Ovary (tissue), 9 donors: ENCODE measurements around the gene SLC23A1. TPM values are rescaled to one million over a fixed set of nuclear protein-coding genes. Genes with fewer than 3 reads are reported as not detected.

Experiments used
- DNase-seq, 5 donors: peaks; one replicate each; pipeline ENCODE4 v3.0.0-alpha.2; 2019 to 2020
- H3K27ac ChIP-seq, 2 donors: fragments of 200-600 bp; one replicate each; pipeline versions ENCODE4 v1.5.1 to v1.8.0; 2019 to 2022
- H3K27me3 ChIP-seq: fragments of 200-600 bp; one replicate; pipeline ENCODE4 v1.8.0; 2022
- H3K36me3 ChIP-seq: fragments of 200-600 bp; sonication (generic); one replicate; pipeline ENCODE4 v1.5.1; 2019
- H3K4me1 ChIP-seq: one replicate; pipeline ENCODE4 v1.8.1; 2013; ENCODE audit warnings: mild to moderate bottlenecking, moderate library complexity; ENCODE audit not compliant: insufficient read depth
- H3K4me3 ChIP-seq: fragments of 200-600 bp; sonication (generic); one replicate; pipeline ENCODE4 v1.5.1; 2017
- H3K9me3 ChIP-seq, 2 donors: fragments of 200-600 bp in 1 of 2; sonication (generic) in 1 of 2; one replicate each; pipeline versions ENCODE4 v1.5.1 to v1.8.1; 2013 to 2019; ENCODE audit warnings: mild to moderate bottlenecking in 1 of 2, moderate library complexity in 1 of 2
- EP300 ChIP-seq: sonication (generic); formaldehyde crosslinking; IDR thresholded peaks from one replicate; pipeline ENCODE4 v1.6.1; 2017; ENCODE audit warnings: antibody characterized with exemption
- POLR2A ChIP-seq: fragments of 450-650 bp; IDR thresholded peaks from one replicate; pipeline ENCODE4 v1.6.1; 2017; ENCODE audit warnings: antibody characterized with exemption, mild to moderate bottlenecking, moderate library complexity
- WGBS, 3 donors: extraction: QIAGEN DNeasy Blood & Tissue Kit in 1 of 3; methylation state at CpG; one replicate each; pipeline versions ENCODE4 v1.1.5 to v1.1.7; 2013 to 2017; 5-methylcytosine and 5-hydroxymethylcytosine counted together
- intact Hi-C, 4 donors: fragments of 100-400 bp; cut with DNase I; formaldehyde crosslinking; loops; one replicate each; pipeline versions ENCODE4 v1.11.0 to v1.15.1; 2022 to 2023
- polyA plus RNA-seq, 2 donors: library from polyadenylated mRNA; stranded (reverse); fragments of 200-250 nt in 1 of 2; fragments of 350-450 nt in 1 of 2; fragmentation: Illumina TruSeq in 1 of 2; extraction: RNeasy Lipid Tissue Mini Kit (QIAGEN cat#74804) in 1 of 2; gene quantifications; one replicate each; pipeline ENCODE4 v1.2.3, GENCODE V29; 2013 to 2014
- total RNA-seq, 7 donors: library from RNA; depleted of rRNA in 2 of 7; stranded (reverse); fragments of >200 nt in 2 of 7; fragmentation: NEBNext Ultra II Directional in 3 of 7; extraction: Animal tissue kit (Norgen Biotek cat#: 25700) in 3 of 7; gene quantifications; one replicate each; pipeline versions ENCODE4 v1.1.0 to v1.2.4, GENCODE V29; 2016 to 2023
- TF ChIP-seq, protein P1 (sequence below), 3 donors: fragments of 450-650 bp in 2 of 3; fragments of 200-600 bp in 1 of 3; IDR thresholded peaks; one replicate each; pipeline versions ENCODE4 v1.5.1 to v1.8.0; 2016 to 2022; ENCODE audit warnings: antibody characterized with exemption in 3 of 3, mild to moderate bottlenecking in 1 of 3
- donor health status: DM: no; HTN: no; CAD: no; lungs with moderate emphysema.
- donor health status: DM: no; HTN: no; CAD: no.
- donor health status: Bipolar disorder and iron deficiency.
- donor health status: DM: yes; HTN: yes; CAD: no.
- donor health status: DM: no; HTN: no; CAD: no.
- donor health status: DM: yes; HTN: yes; CAD: no.

SLC23A1 gene
- total and polyA plus RNA-seq, 9 donors, result 0.05 to 14.5 (median 1.1) TPM; not detected in 3

- H3K9me3 ChIP-seq, result no peaks in the 10 kb centered on the region
- peaks cover 5% of the 10 kb centered on the region for H3K27me3 ChIP-seq
- 6 to 23% (median 8%) methylated on average over 43 to 76 of the region's 76 CpGs for WGBS, 3 donors
- TF ChIP-seq POLR2A (no peak), EP300 (no peak)
- TF ChIP-seq, protein P1, sequence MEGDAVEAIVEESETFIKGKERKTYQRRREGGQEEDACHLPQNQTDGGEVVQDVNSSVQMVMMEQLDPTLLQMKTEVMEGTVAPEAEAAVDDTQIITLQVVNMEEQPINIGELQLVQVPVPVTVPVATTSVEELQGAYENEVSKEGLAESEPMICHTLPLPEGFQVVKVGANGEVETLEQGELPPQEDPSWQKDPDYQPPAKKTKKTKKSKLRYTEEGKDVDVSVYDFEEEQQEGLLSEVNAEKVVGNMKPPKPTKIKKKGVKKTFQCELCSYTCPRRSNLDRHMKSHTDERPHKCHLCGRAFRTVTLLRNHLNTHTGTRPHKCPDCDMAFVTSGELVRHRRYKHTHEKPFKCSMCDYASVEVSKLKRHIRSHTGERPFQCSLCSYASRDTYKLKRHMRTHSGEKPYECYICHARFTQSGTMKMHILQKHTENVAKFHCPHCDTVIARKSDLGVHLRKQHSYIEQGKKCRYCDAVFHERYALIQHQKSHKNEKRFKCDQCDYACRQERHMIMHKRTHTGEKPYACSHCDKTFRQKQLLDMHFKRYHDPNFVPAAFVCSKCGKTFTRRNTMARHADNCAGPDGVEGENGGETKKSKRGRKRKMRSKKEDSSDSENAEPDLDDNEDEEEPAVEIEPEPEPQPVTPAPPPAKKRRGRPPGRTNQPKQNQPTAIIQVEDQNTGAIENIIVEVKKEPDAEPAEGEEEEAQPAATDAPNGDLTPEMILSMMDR (IDR thresholded peaks at IDR 0.05), result no peak
- peak within 1 kb of the TSS; percentile 17 to 21 for H3K27ac ChIP-seq
- peaks cover 9% of the 10 kb centered on the region for H3K4me1 ChIP-seq
- peak within 1 kb of the TSS; percentile 35 for H3K4me3 ChIP-seq
- no peaks in the 10 kb centered on the region for H3K36me3 ChIP-seq
- DNase-seq, result no peak
- intact Hi-C loops, result no loop called here
These were observed 11.8 kb upstream of the SLC23A1 start, which contains the start of gene PROB1 for GRCh38 chr5:139394654-139395566. TSS of gene PROB1 (minus strand) at chr5:139395104. CDS start at chr5:139395081, 23 bp downstream.

GRCh38 chr5:139394123-139394653 lies 11.1 kb upstream of the SLC23A1 start:
- peak in 2 of 5 donors; percentile 54 to 69 for DNase-seq
- peak overlapping the region; percentile 35 for H3K4me3 ChIP-seq
- peaks cover 5% of the 10 kb centered on the region for H3K27me3 ChIP-seq
- intact Hi-C loops, result no loop called here
- H3K4me1 ChIP-seq, result peaks cover 9% of the 10 kb centered on the region
- no peaks in the 10 kb centered on the region for H3K36me3 ChIP-seq
- H3K9me3 ChIP-seq, result no peaks in the 10 kb centered on the region
- WGBS, 3 donors, result 0 to 2% (median 1%) methylated on average over 15 to 62 of the region's 62 CpGs
- H3K27ac ChIP-seq, result peak overlapping the region; percentile 17 to 21
- TF ChIP-seq, protein P1 (IDR thresholded peaks at IDR 0.05), result peak in 2 of 3 donors; percentile 22 to 41
- TF ChIP-seq EP300, result no peak

GRCh38 chr5:139393497-139394122 lies 10.5 kb upstream of the SLC23A1 start:
- peak overlapping the region; percentile 35 for H3K4me3 ChIP-seq
- H3K36me3 ChIP-seq, result no peaks in the 10 kb centered on the region
- intact Hi-C loops, result no loop called here
- H3K27me3 ChIP-seq, result peaks cover 5% of the 10 kb centered on the region
- H3K27ac ChIP-seq, result no peak overlapping the region
- WGBS, 3 donors, result 6 to 14% (median 8%) methylated on average over 35 to 49 of the region's 49 CpGs
- peaks cover 9% of the 10 kb centered on the region for H3K4me1 ChIP-seq
- TF ChIP-seq, protein P1 (IDR thresholded peaks at IDR 0.05), result no peak
- H3K9me3 ChIP-seq, result no peaks in the 10 kb centered on the region
- DNase-seq, result no peak

DNA sequence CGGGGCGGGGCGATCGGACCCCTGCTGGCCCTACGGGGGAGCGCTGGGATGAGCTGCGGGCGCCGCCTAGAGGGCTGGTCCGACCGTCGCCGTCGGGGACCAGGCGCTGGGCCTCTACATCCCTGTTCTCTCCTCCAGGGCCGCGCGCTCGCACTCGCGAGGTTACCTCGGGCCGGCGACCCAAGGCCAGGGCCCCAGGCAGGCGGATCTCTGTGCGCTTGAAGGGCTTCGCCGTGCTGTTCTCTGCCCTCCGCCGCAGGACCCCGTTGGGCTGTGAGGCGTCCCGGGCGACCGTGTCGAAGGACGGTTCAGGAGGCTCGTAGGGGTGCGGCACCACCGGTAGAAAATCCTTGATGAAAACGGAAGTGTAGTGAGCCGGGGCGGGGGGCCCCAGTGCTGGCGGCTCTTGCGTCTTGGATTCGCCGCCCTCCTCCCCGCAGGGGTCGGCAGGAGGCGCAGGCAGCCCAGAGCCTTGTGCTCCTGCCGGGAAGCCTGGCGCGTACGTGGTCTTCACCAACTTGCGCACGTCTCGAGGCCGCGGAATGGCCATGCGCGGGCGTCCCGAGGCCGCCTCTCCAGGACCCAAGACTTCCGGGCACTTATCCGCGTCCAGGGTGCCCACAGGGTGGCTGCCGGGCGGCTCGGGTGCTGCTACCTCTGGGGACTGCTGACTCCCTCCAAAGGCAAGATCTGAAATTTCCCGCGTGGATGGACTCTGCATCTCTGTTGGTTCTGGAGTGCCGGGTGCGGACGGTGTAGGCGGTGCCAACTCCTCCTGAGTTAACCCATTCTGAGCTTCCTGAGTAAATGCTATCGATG lies 9.8 kb upstream of the SLC23A1 start:
- peaks cover 5% of the 10 kb centered on the region for H3K27me3 ChIP-seq
- H3K4me3 ChIP-seq, result peak overlapping the region; percentile 35
- H3K4me1 ChIP-seq, result peaks cover 9% of the 10 kb centered on the region
- no peaks in the 10 kb centered on the region for H3K36me3 ChIP-seq
- intact Hi-C loops, result no loop called here
- peak in 1 of 5 donors; percentile 69 for DNase-seq
- 4 to 12% (median 5%) methylated on average over 31 to 77 of the region's 77 CpGs for WGBS, 3 donors
- TF ChIP-seq, protein P1 (IDR thresholded peaks at IDR 0.05), result peak in 1 of 3 donors; percentile 5
- TF ChIP-seq POLR2A, result no peak
- no peak overlapping the region for H3K27ac ChIP-seq
- H3K9me3 ChIP-seq, result no peaks in the 10 kb centered on the region
